Activated CD4-positive, alpha-beta T cell treated with anti-CD3 and anti-CD28 coated beads, Interleukin-2, Interleukin-4, amounts not matched to agents 100 ng/mL and 50 ng/mL, durations not matched to agents 16 hours and 8 hours (primary cell): ENCODE measurements around the gene NLRP4.

ENCODE experiments used
- DNase-seq: peaks from one replicate; pipeline ENCODE4 v3.0.0-alpha.2; 2020; ENCODE audit warnings: low spot score

NLRP4 gene, protein sequence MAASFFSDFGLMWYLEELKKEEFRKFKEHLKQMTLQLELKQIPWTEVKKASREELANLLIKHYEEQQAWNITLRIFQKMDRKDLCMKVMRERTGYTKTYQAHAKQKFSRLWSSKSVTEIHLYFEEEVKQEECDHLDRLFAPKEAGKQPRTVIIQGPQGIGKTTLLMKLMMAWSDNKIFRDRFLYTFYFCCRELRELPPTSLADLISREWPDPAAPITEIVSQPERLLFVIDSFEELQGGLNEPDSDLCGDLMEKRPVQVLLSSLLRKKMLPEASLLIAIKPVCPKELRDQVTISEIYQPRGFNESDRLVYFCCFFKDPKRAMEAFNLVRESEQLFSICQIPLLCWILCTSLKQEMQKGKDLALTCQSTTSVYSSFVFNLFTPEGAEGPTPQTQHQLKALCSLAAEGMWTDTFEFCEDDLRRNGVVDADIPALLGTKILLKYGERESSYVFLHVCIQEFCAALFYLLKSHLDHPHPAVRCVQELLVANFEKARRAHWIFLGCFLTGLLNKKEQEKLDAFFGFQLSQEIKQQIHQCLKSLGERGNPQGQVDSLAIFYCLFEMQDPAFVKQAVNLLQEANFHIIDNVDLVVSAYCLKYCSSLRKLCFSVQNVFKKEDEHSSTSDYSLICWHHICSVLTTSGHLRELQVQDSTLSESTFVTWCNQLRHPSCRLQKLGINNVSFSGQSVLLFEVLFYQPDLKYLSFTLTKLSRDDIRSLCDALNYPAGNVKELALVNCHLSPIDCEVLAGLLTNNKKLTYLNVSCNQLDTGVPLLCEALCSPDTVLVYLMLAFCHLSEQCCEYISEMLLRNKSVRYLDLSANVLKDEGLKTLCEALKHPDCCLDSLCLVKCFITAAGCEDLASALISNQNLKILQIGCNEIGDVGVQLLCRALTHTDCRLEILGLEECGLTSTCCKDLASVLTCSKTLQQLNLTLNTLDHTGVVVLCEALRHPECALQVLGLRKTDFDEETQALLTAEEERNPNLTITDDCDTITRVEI

DNA sequence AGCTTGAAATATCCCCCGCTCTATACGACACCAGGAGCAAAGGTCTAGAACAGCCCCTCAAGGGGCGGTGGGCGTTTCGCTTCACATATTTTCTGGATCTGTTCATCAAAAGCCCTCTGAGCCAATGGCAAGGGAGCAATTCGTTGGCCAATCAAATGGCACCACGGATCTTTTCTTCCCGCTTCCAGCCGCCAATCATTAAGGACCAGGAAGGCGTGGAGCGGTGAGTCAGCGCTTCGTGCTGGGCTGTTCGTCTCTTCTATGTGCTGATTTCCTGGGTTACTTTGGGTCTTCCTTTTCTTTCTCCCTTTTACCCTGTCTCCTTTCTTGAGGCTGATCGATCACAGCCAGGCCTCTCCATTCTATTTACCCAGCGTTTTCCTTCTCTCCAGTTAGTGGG is at the start of gene NLRP4:
Gene NLRP4, plus strand, starts transcription at position 201 of the 400 bp plus-strand sequence. CDS start 15,541 bp downstream, outside the sequence.
- DNase-seq = no peak

DNA sequence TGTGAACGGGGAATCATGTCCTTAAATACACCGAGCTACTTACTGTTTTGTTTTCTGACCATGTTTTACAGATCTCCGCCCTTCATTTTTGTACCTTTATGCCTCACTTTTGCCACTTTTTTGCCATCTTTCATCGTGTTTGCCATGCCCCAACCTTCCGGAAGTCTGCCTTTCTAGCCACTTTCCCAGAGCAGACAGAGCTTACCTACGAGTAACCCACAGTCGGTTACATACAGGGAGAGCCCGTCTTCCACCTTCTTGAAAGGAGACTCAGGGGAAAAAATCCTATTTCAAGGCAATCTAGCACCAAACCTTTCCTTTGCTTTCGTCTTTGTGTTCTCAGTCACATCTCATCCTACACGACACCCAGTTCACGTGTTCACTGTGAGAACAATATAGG is 41.3 kb upstream of the NLRP4 start:
- no peak for DNase-seq

DNA sequence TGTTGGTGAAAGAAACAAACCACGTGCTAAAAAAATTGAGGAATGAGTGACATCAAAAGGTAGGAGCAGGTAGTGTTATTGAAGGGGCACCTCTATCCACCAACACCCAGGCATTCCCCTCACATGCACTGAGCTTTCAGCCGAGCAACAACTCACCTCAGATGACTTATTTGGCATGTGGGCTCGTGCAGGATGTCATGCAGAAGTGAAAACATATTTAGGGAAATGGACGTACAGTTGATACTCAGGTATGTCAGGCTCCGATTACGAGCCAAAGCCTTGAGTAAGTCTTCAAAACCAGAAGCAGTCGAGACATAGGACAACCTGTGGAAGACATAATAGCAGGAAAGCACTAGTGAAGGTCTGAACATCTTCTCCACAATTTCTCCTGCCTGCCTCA is 34.9 kb upstream of the NLRP4 start:
- no peak for DNase-seq

DNA sequence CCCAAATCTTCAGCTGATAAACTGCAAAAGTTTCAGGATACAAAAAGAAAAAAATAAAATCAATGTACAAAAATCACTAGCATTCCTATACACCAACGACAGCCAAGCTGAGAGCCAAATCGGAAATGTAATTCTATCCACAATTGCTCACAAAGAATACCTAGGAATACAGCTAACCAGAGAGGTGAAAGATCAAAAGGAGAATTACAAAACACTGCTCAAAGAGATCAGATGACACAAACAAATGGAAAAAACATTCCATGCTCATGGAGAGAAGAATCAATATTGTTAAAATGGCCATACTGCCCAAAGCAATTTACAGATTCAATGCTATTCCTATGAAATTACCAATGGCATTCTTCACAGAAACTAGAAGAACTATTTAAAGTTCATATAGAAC is 34.1 kb upstream of the NLRP4 start:
- DNase-seq = no peak

DNA sequence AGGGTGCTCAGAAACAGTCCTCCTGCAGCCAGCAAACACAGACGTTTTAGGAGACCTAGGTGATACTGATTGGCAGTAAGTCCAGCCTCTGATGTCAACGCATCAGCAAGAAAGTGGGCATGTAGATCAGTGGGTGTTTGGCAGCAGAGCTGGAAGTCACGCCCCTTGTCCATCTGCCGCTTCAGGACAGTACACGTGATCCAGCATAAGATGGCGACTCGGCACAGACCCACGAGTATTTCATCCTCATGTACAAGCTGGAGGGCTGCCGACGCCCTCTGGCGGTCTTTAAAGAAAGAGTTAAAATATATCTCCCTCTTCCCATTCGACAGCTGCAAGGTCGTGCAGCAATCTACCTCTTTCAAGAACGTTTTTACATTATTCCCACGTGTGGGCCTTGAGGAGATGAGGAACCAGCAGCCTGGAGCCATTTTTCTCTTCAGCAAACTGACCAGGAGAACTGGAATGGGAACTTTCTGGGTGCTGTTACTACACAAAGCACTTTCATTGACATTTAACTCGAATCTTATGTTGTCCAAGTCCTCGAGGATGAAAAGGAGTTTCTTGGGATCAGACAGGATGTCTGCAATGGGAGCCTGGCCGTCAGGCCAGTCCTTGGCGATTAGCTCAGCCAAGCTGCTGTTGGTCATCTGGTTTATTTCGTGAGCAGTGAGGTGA is 26.8 kb upstream of the NLRP4 start:
- DNase-seq = peak; percentile 42

DNA sequence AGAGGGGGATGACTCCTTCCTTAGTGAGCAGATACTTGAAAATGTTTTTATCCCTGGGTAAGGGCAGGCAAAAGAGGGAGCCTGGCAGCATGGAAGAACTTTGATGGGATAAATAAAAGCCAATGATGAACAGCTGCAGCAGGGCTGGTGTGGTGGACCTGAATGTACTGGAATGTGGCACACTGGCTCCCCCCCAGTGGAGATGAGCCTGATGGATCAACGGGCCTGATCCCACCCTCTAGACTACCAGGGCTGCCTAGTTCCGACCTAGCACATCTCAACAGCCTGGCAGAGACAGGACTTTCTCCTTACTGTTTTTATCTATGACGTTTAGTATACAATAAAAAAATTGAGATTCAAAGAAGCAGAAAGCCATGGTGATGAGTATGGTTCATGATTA is 25.0 kb upstream of the NLRP4 start:
- no peak for DNase-seq

DNA sequence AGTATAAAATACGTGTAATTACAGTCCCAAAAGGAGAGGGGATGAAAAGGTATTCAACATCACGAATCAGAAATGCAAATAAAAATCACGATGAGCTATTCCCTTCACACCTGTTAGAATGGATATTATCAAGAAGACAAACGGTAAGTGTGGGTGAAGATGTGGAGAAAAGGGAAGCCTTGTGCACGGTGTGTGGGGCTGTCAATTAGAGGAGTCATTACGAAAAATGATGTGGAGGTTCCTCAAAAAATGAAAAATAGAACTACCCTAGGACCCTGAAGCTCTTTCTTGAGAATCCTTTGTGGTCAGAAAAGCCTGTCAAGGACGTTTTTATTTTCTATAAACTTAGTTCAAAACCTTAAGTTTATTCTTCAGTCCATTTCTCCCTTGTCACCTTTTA is 23.9 kb upstream of the NLRP4 start:
- DNase-seq = no peak

DNA sequence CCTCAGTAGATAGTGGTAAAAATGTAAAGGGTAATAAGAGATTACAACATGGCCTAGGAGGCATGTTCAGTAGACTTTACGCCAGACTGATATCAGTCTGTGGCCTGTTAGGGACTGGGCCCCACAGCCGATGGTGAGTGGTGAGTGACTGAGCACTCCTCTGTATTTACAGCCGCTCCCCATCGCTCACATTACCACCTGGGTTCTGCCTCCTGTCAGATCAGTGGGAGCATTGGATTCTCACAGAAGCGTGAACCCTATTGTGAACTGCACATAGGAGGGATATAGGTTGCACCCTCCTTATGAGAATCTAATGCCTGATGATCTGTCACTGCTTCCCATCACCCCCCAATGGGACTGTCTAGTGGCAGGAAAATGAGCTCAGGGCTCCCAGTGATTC is 22.4 kb upstream of the NLRP4 start:
- no peak for DNase-seq

DNA sequence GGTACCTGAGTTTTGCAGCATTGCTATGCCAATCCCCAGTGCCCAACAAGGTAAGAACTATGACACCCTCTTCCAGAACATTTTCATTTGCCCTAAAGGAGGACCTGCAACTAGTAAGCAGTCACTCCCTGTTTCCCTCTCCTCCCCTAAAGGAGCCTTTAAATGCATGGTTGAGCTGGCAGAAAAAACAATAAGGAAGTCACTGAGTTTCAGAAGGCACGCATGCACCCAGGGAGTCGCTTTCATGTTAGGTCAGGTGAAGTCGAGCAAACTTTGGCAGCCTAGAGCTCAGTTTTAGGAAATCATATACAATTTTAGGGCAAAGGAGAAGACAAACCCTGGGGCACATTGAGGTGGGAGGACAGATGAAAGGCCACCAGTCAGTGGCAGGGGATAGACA is 16.3 kb upstream of the NLRP4 start:
- DNase-seq = no peak

DNA sequence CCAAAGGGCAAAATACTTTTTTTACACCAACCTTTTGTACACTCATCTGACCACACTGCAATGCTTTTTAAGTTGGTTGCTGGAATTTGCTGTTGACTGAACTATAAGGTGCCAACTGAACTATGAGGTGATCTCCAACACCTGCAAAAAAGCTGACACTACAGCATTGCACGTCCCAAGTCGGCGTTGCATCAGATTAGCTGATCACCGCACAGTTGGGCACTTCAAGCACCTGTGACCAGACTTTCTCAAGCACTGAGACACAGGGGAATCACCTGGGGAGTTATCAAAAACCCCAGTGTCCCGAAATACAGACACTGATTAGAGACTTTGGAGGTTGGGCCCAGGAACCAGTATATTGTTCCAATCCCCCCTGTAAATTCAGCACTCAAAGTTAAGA is 5.7 kb upstream of the NLRP4 start:
- no peak for DNase-seq

DNA sequence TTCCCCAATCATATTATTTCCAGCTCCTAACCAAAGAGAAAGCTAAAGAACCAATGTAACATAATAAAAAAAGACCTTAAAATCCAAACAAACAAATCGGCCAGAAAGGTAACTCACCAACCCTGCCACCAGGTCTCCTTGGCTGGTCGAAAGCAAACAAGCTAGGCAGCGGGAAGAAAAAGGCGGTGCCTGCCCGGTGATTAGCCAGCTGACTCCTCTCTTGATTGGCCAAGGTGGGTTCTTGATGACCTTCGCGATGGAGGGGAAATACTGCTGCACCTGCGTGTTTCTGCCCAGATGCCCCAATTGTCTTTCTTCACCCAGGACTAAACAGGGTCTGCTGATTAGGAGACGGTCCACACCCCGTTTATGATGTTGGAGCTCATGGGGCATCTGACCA is 4.5 kb upstream of the NLRP4 start, which contains the start of gene NLRP11:
Gene NLRP11, minus strand, starts transcription at position 154 of the 400 bp plus-strand sequence. CDS start 13,825 bp downstream, outside the sequence.
- DNase-seq = no peak

DNA sequence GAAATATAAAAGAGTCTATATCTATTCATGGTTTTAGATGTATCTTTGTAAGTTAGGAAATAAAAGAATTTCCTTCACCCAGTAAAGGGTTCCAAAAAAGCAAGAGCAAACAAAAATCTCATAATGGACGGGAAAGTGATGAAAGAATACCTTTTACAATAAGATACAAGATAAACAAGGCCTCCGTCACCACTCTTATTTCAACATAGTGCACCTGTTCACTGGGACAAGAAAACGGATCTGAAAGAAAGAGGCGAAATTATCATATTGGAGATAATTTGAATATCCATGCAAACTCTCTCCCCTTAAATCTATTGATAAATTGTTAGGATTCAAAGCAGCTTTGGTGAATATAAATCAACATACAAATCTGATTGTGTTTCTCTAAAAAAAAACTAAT is 3.7 kb upstream of the NLRP4 start:
- DNase-seq = no peak

DNA sequence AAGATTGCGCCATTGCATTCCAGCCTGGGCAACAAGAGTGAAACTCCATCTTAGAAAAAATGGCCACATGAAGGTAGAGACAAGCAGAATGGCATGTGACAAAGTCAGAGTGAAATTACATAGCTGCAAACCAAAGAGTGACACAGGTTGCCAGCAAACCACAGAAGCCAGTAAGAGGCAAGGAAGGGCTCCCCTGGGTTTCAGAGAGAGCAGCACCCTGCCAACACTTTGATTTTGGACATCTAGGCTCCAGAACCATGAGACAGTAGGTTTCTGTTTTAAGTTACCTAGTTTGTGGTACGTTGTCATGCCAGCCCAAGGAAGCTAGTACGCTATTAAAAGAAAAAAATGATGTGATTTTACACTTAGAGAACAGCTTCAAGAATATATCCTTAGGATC is 1.9 kb downstream of the NLRP4 start:
- no peak for DNase-seq

DNA sequence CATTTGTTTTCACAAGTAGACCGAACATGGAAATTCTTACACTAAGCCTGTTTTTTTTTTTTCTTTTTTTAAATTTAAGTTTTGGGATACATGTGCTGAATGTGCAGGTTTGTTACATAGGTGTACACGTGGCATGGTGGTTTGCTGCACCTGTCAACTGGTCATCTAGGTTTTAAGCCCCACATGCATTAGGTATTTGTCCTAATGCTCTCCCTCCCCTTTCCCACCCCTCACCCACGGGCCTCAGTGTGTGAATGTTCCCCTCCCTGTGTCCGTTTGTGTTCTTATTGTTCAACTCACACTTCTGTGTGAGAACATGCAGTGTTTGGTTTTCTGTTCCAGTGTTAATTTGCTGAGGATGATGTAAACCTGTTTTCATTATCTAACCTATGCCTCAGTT is 2.6 kb downstream of the NLRP4 start:
- no peak for DNase-seq

DNA sequence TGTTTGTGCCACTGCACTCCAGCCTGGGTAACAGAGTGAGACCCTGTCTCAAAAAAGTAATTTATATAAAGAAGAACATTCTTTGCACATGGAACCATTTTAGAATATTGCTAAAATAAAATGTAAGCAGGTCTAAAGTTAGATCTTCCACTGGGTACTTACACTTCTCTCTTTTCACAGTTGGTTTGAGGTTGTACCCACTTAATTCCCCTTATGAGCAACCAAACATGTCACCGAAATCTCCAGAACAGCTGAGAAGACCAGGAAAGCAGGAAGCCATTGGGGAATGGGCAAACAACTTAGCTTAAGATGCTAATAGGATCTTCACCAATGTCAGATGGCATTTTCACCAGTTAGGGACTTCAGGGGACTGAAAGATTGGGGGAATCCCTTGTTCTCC is 18.8 kb downstream of the NLRP4 start:
- DNase-seq = no peak

DNA sequence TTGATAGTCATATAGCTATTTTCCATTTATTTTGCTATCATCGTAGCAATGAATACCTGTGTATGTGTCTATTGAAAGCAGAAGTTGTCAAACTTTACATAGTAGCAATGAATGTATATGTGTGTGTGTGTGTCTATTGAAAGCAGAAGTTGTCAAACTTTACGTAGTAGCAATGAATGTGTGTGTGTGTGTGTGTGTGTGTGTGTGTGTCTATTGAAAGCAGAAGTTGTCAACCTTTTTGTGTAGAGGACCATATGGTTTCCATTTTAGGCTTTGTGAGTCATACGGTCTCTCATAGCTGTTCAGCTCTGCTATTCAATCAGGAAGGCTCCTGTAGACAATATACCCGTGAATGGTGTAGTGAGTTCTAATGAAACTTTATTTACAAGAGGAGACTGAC is 20.8 kb downstream of the NLRP4 start:
- DNase-seq = no peak

DNA sequence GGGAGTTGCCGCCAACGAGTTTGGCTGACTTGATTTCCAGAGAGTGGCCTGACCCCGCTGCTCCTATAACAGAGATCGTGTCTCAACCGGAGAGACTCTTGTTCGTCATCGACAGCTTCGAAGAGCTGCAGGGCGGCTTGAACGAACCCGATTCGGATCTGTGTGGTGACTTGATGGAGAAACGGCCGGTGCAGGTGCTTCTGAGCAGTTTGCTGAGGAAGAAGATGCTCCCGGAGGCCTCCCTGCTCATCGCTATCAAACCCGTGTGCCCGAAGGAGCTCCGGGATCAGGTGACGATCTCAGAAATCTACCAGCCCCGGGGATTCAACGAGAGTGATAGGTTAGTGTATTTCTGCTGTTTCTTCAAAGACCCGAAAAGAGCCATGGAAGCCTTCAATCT is 21.6 kb downstream of the NLRP4 start:
- DNase-seq = no peak

DNA sequence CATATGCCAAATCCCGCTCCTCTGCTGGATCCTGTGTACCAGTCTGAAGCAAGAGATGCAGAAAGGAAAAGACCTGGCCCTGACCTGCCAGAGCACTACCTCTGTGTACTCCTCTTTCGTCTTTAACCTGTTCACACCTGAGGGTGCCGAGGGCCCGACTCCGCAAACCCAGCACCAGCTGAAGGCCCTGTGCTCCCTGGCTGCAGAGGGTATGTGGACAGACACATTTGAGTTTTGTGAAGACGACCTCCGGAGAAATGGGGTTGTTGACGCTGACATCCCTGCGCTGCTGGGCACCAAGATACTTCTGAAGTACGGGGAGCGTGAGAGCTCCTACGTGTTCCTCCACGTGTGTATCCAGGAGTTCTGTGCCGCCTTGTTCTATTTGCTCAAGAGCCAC is 22.1 kb downstream of the NLRP4 start:
- no peak for DNase-seq

DNA sequence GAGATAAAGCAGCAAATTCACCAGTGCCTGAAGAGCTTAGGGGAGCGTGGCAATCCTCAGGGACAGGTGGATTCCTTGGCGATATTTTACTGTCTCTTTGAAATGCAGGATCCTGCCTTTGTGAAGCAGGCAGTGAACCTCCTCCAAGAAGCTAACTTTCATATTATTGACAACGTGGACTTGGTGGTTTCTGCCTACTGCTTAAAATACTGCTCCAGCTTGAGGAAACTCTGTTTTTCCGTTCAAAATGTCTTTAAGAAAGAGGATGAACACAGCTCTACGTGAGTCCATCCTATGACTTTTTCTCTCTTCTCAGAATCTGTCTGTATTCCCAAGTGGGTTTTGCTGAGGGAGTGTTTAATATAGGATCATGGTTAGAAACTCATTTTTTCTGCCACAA is 22.6 kb downstream of the NLRP4 start:
- no peak for DNase-seq

DNA sequence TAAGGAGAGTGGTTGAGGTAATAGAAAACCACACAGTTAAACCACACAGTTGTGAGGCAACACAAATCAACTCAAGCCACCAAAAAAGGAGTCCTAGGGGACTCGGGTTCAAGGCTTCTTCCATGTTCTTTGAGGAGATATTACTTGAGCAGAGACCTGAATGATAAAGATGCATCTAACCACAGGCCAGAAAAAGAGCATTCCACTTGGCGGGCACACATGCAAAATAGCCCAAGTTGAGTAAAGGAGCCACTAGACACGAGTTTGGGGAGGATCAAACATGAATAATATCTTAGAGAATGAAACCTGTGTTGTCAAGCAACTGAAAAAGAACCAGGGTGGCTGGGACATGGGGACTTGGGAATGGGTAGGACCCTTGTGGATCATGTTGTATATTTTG is 30.2 kb downstream of the NLRP4 start:
- no peak for DNase-seq

DNA sequence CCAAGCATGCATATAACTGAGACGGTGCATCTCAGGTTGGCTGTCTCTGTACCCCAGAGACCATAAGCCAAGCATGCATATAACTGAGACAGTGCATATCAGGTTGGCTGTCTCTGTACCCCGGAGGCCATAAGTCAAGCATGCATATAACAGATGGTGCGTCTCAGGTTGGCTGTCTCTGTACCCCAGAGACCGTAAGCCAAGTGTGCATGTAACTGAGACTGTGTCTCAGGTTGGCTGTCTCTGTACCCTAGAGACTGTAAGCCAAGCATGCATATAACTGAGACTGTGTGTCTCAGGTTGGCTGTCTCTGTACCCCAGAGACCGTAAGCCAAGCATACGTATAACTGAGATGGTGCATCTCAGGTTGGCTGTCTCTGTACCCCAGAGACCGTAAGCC is 30.8 kb downstream of the NLRP4 start:
- no peak for DNase-seq

DNA sequence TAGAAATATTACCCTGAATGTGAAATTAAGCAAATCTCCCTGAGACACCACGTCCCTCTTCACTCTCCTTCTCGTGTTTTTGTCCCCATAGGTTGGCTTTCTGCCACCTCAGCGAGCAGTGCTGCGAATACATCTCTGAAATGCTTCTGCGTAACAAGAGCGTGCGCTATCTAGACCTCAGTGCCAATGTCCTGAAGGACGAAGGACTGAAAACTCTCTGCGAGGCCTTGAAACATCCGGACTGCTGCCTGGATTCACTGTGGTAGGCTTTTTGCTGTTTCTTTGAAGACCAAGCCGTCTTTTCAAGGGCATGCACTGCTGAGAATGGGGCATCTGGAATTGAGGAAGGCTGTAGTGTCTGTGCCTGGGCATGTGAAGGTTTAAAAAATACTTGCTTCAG is 34.4 kb downstream of the NLRP4 start:
- no peak for DNase-seq
